Measurements from ENCODE around the gene OLFM4. TPM values are rescaled to one million over a fixed set of nuclear protein-coding genes. Genes with fewer than 3 reads are reported as not detected.

The OLFM4 gene
- total and polyA plus RNA-seq, 10 of the 15 experiments (the other 5 are each of a cell fraction or from before 2014, with no cell fraction given) = 0.03 to 0.27 (median 0.11) TPM; not detected in 6

GRCh38 chr13:52995946-52996345 is 32.7 kb upstream of the OLFM4 start:
- Histone ChIP-seq H3K9ac (ENCODE audit: control insufficient read depth, insufficient read depth, low read length) (no peak overlapping the region), H3K4me3 (no peak overlapping the region), H2AFZ (ENCODE audit: control insufficient read depth, low read depth, low read length) (no peak overlapping the region), H3K27ac (ENCODE audit: control insufficient read depth, insufficient read depth) (no peak overlapping the region), H3K79me2 (ENCODE audit: control insufficient read depth, insufficient read depth, low read length) (no peaks in the 10 kb centered on the region), H3K9me3 (replicated peaks; ENCODE audit: control insufficient read depth, insufficient read depth, low read length) (no peaks in the 10 kb centered on the region), H3K4me1 (ENCODE audit: control insufficient read depth, insufficient read depth, low read length) (no peaks in the 10 kb centered on the region), H4K20me1 (ENCODE audit: control insufficient read depth, insufficient read depth) (no peaks in the 10 kb centered on the region), H3K27me3 (replicated peaks in 1 of 2; ENCODE audit: control insufficient read depth in 2 of 2, insufficient read depth in 2 of 2, low read length in 1 of 2) (no peaks in the 10 kb centered on the region; a peak in 1 of 4 replicates), H3K4me2 (ENCODE audit: control insufficient read depth, insufficient read depth) (no peak overlapping the region), H3K36me3 (ENCODE audit: control insufficient read depth in 2 of 2, insufficient read depth in 2 of 2, low read length in 1 of 2) (no peaks in the 10 kb centered on the region)
- intact Hi-C loops (cut with micrococcal nuclease; ENCODE audit: unreplicated experiment) = no loop called here
- POLR2A ChIA-PET = no interaction called here
- SMC1A ChIA-PET (ENCODE audit: uncharacterized antibody, unreplicated experiment) = interaction anchor here (1.2 kb wide), 1 partner anchor 28 kb away, joined by 3 read pairs; no protein-coding TSS in a partner anchor
- ATAC-seq (no peak), DNase-seq (ENCODE audit: low read depth, low spot score) (no peak), FAIRE-seq (no peak)
- no TSS peak for BruUV-seq (replicated peaks)
- WGBS (ENCODE audit: insufficient coverage, insufficient replicate concordance, low lambda C conversion rate, missing lambda C conversion rate) = 48% methylated on average over 2 of the region's 2 CpGs
- TF ChIP-seq FOXK2 (IDR thresholded peaks at IDR 0.05) = no peak
- no peak for TF ChIP-seq FOS (IDR thresholded peaks at IDR 0.05; ENCODE audit: borderline replicate concordance, extremely low read depth, insufficient read length)
- no peak for TF ChIP-seq TAF1 (IDR thresholded peaks at IDR 0.05; ENCODE audit: borderline replicate concordance, low read depth, low read length)
- TF ChIP-seq SREBF2 (IDR thresholded peaks at IDR 0.05; ENCODE audit: low read length) = no peak
- TF ChIP-seq, protein P1, sequence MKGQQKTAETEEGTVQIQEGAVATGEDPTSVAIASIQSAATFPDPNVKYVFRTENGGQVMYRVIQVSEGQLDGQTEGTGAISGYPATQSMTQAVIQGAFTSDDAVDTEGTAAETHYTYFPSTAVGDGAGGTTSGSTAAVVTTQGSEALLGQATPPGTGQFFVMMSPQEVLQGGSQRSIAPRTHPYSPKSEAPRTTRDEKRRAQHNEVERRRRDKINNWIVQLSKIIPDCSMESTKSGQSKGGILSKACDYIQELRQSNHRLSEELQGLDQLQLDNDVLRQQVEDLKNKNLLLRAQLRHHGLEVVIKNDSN (IDR thresholded peaks at IDR 0.05; ENCODE audit: borderline replicate concordance, extremely low read length, insufficient read depth, low read depth, low read length) = no peak
- no peak for TF ChIP-seq SUPT20H (IDR thresholded peaks at IDR 0.05; ENCODE audit: borderline replicate concordance, control insufficient read depth, low read depth, low read length)
- no peak for TF ChIP-seq FOXM1 (IDR thresholded peaks at IDR 0.05; ENCODE audit: low read depth, low read length)
- TF ChIP-seq, protein P2, sequence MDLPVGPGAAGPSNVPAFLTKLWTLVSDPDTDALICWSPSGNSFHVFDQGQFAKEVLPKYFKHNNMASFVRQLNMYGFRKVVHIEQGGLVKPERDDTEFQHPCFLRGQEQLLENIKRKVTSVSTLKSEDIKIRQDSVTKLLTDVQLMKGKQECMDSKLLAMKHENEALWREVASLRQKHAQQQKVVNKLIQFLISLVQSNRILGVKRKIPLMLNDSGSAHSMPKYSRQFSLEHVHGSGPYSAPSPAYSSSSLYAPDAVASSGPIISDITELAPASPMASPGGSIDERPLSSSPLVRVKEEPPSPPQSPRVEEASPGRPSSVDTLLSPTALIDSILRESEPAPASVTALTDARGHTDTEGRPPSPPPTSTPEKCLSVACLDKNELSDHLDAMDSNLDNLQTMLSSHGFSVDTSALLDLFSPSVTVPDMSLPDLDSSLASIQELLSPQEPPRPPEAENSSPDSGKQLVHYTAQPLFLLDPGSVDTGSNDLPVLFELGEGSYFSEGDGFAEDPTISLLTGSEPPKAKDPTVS (IDR thresholded peaks at IDR 0.05; ENCODE audit: low read depth, low read length) = no peak
- TF ChIP-seq RCOR1 (conservative IDR thresholded peaks at IDR 0.05; ENCODE audit: low read depth, low read length) = no peak
- no peak for TF ChIP-seq BMI1 (IDR thresholded peaks at IDR 0.05; ENCODE audit: borderline replicate concordance)
- TF ChIP-seq, protein P3, sequence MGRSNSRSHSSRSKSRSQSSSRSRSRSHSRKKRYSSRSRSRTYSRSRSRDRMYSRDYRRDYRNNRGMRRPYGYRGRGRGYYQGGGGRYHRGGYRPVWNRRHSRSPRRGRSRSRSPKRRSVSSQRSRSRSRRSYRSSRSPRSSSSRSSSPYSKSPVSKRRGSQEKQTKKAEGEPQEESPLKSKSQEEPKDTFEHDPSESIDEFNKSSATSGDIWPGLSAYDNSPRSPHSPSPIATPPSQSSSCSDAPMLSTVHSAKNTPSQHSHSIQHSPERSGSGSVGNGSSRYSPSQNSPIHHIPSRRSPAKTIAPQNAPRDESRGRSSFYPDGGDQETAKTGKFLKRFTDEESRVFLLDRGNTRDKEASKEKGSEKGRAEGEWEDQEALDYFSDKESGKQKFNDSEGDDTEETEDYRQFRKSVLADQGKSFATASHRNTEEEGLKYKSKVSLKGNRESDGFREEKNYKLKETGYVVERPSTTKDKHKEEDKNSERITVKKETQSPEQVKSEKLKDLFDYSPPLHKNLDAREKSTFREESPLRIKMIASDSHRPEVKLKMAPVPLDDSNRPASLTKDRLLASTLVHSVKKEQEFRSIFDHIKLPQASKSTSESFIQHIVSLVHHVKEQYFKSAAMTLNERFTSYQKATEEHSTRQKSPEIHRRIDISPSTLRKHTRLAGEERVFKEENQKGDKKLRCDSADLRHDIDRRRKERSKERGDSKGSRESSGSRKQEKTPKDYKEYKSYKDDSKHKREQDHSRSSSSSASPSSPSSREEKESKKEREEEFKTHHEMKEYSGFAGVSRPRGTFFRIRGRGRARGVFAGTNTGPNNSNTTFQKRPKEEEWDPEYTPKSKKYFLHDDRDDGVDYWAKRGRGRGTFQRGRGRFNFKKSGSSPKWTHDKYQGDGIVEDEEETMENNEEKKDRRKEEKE (IDR thresholded peaks at IDR 0.05) = no peak
- no peak for TF ChIP-seq POU2F2 (IDR thresholded peaks at IDR 0.05; ENCODE audit: borderline replicate concordance, low read depth, low read length)
- TF ChIP-seq, protein P4, sequence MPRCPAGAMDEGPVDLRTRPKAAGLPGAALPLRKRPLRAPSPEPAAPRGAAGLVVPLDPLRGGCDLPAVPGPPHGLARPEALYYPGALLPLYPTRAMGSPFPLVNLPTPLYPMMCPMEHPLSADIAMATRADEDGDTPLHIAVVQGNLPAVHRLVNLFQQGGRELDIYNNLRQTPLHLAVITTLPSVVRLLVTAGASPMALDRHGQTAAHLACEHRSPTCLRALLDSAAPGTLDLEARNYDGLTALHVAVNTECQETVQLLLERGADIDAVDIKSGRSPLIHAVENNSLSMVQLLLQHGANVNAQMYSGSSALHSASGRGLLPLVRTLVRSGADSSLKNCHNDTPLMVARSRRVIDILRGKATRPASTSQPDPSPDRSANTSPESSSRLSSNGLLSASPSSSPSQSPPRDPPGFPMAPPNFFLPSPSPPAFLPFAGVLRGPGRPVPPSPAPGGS (IDR thresholded peaks at IDR 0.05; ENCODE audit: borderline replicate concordance, insufficient read depth, low read depth, low read length, poor library complexity, severe bottlenecking) = no peak
- TF ChIP-seq RAD21 (IDR thresholded peaks at IDR 0.05; ENCODE audit: insufficient read depth, low read depth, low read length) = no peak
- TF ChIP-seq SMARCA5 (IDR thresholded peaks at IDR 0.05) = no peak
- TF ChIP-seq ZNF207 (IDR thresholded peaks at IDR 0.05; ENCODE audit: borderline replicate concordance) = no peak
- no peak for TF ChIP-seq CBX5 (IDR thresholded peaks at IDR 0.05; ENCODE audit: low read depth)
- TF ChIP-seq MYC (IDR thresholded peaks at IDR 0.05; ENCODE audit: insufficient read depth, insufficient read length, insufficient replicate concordance, low read length, severe bottlenecking) = no peak
- RAD21 ChIA-PET (ENCODE audit: unreplicated experiment) = no interaction called here
- in situ Hi-C loops (cut with MboI) = no loop called here
- CTCF ChIA-PET = no interaction called here

Measured in GM12878 (cell line).